ENCODE results near the gene ABCC4.

- no peak for TF ChIP-seq ATF3 (IDR thresholded peaks at IDR 0.05)
- TF ChIP-seq CTCF (IDR thresholded peaks at IDR 0.05; ENCODE audit: low read depth, low read length, missing input control): no peak
- no peak for TF ChIP-seq RAD21 (IDR thresholded peaks at IDR 0.05)
- TF ChIP-seq JUND (IDR thresholded peaks at IDR 0.05): no peak
- no peak for TF ChIP-seq SP1 (IDR thresholded peaks at IDR 0.05)
- TF ChIP-seq HNF4G (IDR thresholded peaks at IDR 0.05): no peak
- TF ChIP-seq EGR1 (IDR thresholded peaks at IDR 0.05; ENCODE audit: low read depth in 2 of 2): no peak
- TF ChIP-seq REST (IDR thresholded peaks at IDR 0.05): no peak
- TF ChIP-seq RXRA (IDR thresholded peaks at IDR 0.05): no peak
- TF ChIP-seq GABPA (IDR thresholded peaks at IDR 0.05 in 1 of 2, conservative IDR thresholded peaks at IDR 0.05 in 1 of 2): no peak
- TF ChIP-seq ZBTB33 (IDR thresholded peaks at IDR 0.05): no peak
- TF ChIP-seq TAF1 (conservative IDR thresholded peaks at IDR 0.05): no peak
- no peak for TF ChIP-seq HNF4A (conservative IDR thresholded peaks at IDR 0.05)
These were observed 281.4 kb downstream of the ABCC4 start for GRCh38 chr13:95019886-95020285.
